ENCODE data around the gene MAEA.
A peak's percentile ranks its signal among the peaks of the same experiment; 100 is the strongest.

Gene MAEA

GRCh38 chr4:1285151-1285789, 4.4 kb upstream of the MAEA start:
- Histone ChIP-seq H3K36me3 (ENCODE audit: insufficient read depth, low read length) (no peaks in the 10 kb centered on the region; the same call in 1 of the 2 replicates), H3K4me3 (ENCODE audit: low read depth in 1 of 2, low read length in 2 of 2) (no peak overlapping the region), H3K79me2 (ENCODE audit: insufficient read depth, low read length) (peaks cover 13% of the 10 kb centered on the region), H3K27me3 (ENCODE audit: insufficient read depth, low read length, poor library complexity) (no peaks in the 10 kb centered on the region), H4K20me1 (ENCODE audit: insufficient read depth, low read length) (0 out of 2 replicates have a peak, but pooled peaks cover under 1% of the 10 kb centered on the region), H3K27ac (ENCODE audit: low read length) (no peak overlapping the region), H3K4me2 (ENCODE audit: insufficient read depth, low read length) (no peak overlapping the region), H3K9ac (ENCODE audit: low read depth, low read length) (no peak overlapping the region), H2AFZ (ENCODE audit: low read depth, low read length) (no peak overlapping the region), H3K9me3 (ENCODE audit: insufficient read depth, low read length, severe bottlenecking) (peaks cover 13% of the 10 kb centered on the region), H3K4me1 (ENCODE audit: insufficient read depth, low read length) (peaks cover 9% of the 10 kb centered on the region)
- TF ChIP-seq EZH2 (IDR thresholded peaks at IDR 0.05; ENCODE audit: borderline replicate concordance, low read depth, low read length, severe bottlenecking) (no peak), CTCF (IDR thresholded peaks at IDR 0.05; ENCODE audit: borderline replicate concordance, extremely low read depth, low read length, poor library complexity, severe bottlenecking) (no peak)
- no peak for ATAC-seq (ENCODE audit: insufficient read depth, low read depth)
- no peak for DNase-seq

GRCh38 chr4:1285790-1286553, 3.7 kb upstream of the MAEA start:
- TF ChIP-seq CTCF (IDR thresholded peaks at IDR 0.05; ENCODE audit: borderline replicate concordance, extremely low read depth, low read length, poor library complexity, severe bottlenecking) (peak; percentile 37), EZH2 (IDR thresholded peaks at IDR 0.05; ENCODE audit: borderline replicate concordance, low read depth, low read length, severe bottlenecking) (no peak)
- Histone ChIP-seq H3K36me3 (ENCODE audit: insufficient read depth, low read length) (no peaks in the 10 kb centered on the region; the same call in 1 of the 2 replicates), H4K20me1 (ENCODE audit: insufficient read depth, low read length) (peaks cover 7% of the 10 kb centered on the region; the same call in 1 of the 2 replicates), H3K4me3 (ENCODE audit: low read depth in 1 of 2, low read length in 2 of 2) (no peak overlapping the region), H3K9ac (ENCODE audit: low read depth, low read length) (no peak overlapping the region), H3K4me2 (ENCODE audit: insufficient read depth, low read length) (no peak overlapping the region), H3K4me1 (ENCODE audit: insufficient read depth, low read length) (peaks cover 14% of the 10 kb centered on the region), H2AFZ (ENCODE audit: low read depth, low read length) (no peak overlapping the region), H3K79me2 (ENCODE audit: insufficient read depth, low read length) (peaks cover 20% of the 10 kb centered on the region), H3K27ac (ENCODE audit: low read length) (no peak overlapping the region), H3K27me3 (ENCODE audit: insufficient read depth, low read length, poor library complexity) (no peaks in the 10 kb centered on the region), H3K9me3 (ENCODE audit: insufficient read depth, low read length, severe bottlenecking) (peaks cover 13% of the 10 kb centered on the region)
- DNase-seq (peak; percentile 40), ATAC-seq (ENCODE audit: insufficient read depth, low read depth) (no peak)

- DNase-seq, result no peak
- peaks cover 37% of the 10 kb centered on the region for H3K4me1 ChIP-seq (ENCODE audit: insufficient read depth, low read length)
- no peaks in the 10 kb centered on the region for H3K27me3 ChIP-seq (ENCODE audit: insufficient read depth, low read length, poor library complexity)
- peak overlapping the region; percentile 81 for H2AFZ ChIP-seq (ENCODE audit: low read depth, low read length)
- peak overlapping the region; percentile 63 to 75 for H3K4me3 ChIP-seq (ENCODE audit: low read depth in 1 of 2, low read length in 2 of 2)
- peak overlapping the region; percentile 83 for H3K9ac ChIP-seq (ENCODE audit: low read depth, low read length)
- H3K36me3 ChIP-seq (ENCODE audit: insufficient read depth, low read length), result peaks cover 12% of the 10 kb centered on the region
- peak overlapping the region; percentile 92 for H3K27ac ChIP-seq (ENCODE audit: low read length)
- no peak for TF ChIP-seq EZH2 (IDR thresholded peaks at IDR 0.05; ENCODE audit: borderline replicate concordance, low read depth, low read length, severe bottlenecking)
- TF ChIP-seq CTCF (IDR thresholded peaks at IDR 0.05; ENCODE audit: borderline replicate concordance, extremely low read depth, low read length, poor library complexity, severe bottlenecking), result no peak
- H3K4me2 ChIP-seq (ENCODE audit: insufficient read depth, low read length), result peak overlapping the region; percentile 71
- peaks cover 48% of the 10 kb centered on the region for H3K79me2 ChIP-seq (ENCODE audit: insufficient read depth, low read length)
- H3K9me3 ChIP-seq (ENCODE audit: insufficient read depth, low read length, severe bottlenecking), result peaks cover 13% of the 10 kb centered on the region
- peaks cover 30% of the 10 kb centered on the region for H4K20me1 ChIP-seq (ENCODE audit: insufficient read depth, low read length)
- no peak for ATAC-seq (ENCODE audit: insufficient read depth, low read depth)
Measured at GRCh38 chr4:1288786-1289185, 905 bp upstream of the MAEA start.
